MM.1S (cell line): ENCODE data around the gene ZFHX3.

Experiments used
- EZH2 ChIP-seq: fragments of 300-600 bp; sonication (generic); optimal IDR thresholded peaks from 2 replicates; pipeline ENCODE3; 2017; ENCODE audit warnings: low read depth, mild to moderate bottlenecking, antibody characterized with exemption, low read length, mixed read lengths
- EZH2phosphoT487 ChIP-seq: fragments of 300-600 bp; sonication (generic); IDR thresholded peaks from 2 replicates; pipeline ENCODE4 v1.6.1; 2018; ENCODE audit warnings: antibody characterized with exemption, low read length
- TF ChIP-seq, protein P1 (sequence below): fragments of 300-600 bp; sonication (generic); IDR thresholded peaks from 2 replicates; pipeline ENCODE4 v1.5.1; 2016; ENCODE audit warnings: antibody characterized with exemption, low read length, mixed read lengths

DNA sequence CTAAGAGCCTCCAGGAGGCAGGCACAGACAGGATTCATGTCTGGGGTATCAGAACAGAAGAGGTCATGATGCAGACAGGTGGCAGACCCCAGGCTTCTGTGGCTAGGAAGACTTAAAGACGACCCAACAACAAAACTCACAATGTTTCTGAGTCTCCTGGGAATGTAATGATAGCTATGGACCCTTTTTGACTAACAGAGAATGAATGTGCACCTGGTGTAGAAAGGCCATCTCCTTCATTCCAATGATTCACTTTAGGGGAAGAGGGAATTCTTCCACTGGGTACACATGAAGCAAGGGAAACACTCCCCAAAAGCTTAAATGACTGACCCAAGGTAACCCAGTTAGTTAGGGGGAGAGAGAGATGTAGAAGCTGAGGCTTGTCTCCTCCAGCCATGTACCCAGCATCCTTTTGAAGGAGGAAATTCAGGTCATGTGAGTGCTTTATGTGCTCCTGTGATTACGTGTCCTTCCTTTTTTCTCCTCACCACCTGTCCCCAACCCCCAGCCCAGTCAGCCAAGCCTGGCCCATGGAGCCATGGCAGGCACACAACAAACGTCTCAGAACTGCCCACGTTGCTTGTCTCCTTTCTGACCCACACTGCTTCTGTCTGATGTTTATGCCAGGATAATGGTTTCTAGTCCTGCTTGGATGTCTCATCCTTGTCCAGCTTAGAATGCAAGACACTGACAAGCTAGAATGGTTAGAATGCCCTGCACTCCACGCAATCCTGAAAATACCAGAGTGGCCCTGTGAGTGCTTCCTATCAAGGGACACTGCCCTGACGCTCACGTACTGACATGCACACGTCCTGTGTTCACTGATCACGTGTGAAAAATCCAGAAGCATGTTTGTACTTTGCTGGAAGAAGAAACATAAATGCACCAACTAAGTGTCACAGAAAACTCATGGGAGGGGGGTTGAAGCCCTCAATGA, 156.4 kb downstream of the ZFHX3 start:
- TF ChIP-seq, protein P1, sequence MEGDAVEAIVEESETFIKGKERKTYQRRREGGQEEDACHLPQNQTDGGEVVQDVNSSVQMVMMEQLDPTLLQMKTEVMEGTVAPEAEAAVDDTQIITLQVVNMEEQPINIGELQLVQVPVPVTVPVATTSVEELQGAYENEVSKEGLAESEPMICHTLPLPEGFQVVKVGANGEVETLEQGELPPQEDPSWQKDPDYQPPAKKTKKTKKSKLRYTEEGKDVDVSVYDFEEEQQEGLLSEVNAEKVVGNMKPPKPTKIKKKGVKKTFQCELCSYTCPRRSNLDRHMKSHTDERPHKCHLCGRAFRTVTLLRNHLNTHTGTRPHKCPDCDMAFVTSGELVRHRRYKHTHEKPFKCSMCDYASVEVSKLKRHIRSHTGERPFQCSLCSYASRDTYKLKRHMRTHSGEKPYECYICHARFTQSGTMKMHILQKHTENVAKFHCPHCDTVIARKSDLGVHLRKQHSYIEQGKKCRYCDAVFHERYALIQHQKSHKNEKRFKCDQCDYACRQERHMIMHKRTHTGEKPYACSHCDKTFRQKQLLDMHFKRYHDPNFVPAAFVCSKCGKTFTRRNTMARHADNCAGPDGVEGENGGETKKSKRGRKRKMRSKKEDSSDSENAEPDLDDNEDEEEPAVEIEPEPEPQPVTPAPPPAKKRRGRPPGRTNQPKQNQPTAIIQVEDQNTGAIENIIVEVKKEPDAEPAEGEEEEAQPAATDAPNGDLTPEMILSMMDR, result no peak
- TF ChIP-seq EZH2phosphoT487, result no peak
- no peak for TF ChIP-seq EZH2
